GM15510 (cell line): Measurements from ENCODE around the gene PIGK.

Experiments used
- POLR2A ChIP-seq: IDR thresholded peaks from 3 replicates; pipeline ENCODE4 v1.6.1; 2011; ENCODE audit warnings: borderline replicate concordance; ENCODE audit not compliant: insufficient read length; ENCODE audit errors: extremely low read depth

The PIGK gene

GRCh38 chr1:77068013-77068412 is 151.2 kb downstream of the PIGK start:
- no peak for TF ChIP-seq POLR2A

- TF ChIP-seq POLR2A: no peak
Measured at GRCh38 chr1:77065693-77066342, 153.4 kb downstream of the PIGK start.

GRCh38 chr1:77064246-77064645 is 155.0 kb downstream of the PIGK start:
- no peak for TF ChIP-seq POLR2A

GRCh38 chr1:77063118-77063517 is 156.1 kb downstream of the PIGK start:
- no peak for TF ChIP-seq POLR2A

- no peak for TF ChIP-seq POLR2A
Measured at GRCh38 chr1:77061162-77061561, 158.1 kb downstream of the PIGK start.

- no peak for TF ChIP-seq POLR2A
Measured at GRCh38 chr1:77060000-77060399, 159.2 kb downstream of the PIGK start.

- no peak for TF ChIP-seq POLR2A
Measured at GRCh38 chr1:77057994-77058585, 161.1 kb downstream of the PIGK start.

GRCh38 chr1:77056525-77056924 is 162.7 kb downstream of the PIGK start:
- TF ChIP-seq POLR2A: no peak

- TF ChIP-seq POLR2A: no peak
Measured at GRCh38 chr1:77051425-77051824, 167.8 kb downstream of the PIGK start.

- no peak for TF ChIP-seq POLR2A
Measured at GRCh38 chr1:77048615-77049005, 170.6 kb downstream of the PIGK start.

GRCh38 chr1:77047978-77048614 is 171.1 kb downstream of the PIGK start:
- TF ChIP-seq POLR2A: no peak

GRCh38 chr1:77047575-77047974 is 171.7 kb downstream of the PIGK start:
- TF ChIP-seq POLR2A: no peak

- no peak for TF ChIP-seq POLR2A
Measured at GRCh38 chr1:77044133-77044849, 174.9 kb downstream of the PIGK start.

- no peak for TF ChIP-seq POLR2A
Measured at GRCh38 chr1:77040826-77041225, 178.4 kb downstream of the PIGK start.

- no peak for TF ChIP-seq POLR2A
Measured at GRCh38 chr1:77039739-77040138, 179.5 kb downstream of the PIGK start.
